GM12878 (cell line): Measurements from ENCODE around the gene NUAK2. TPM values are rescaled to one million over a fixed set of nuclear protein-coding genes. Genes with fewer than 3 reads are reported as not detected.

Experiments
- ATAC-seq: fragments of 200-7000 bp; cut with Tn5 transposase; 3 replicates; pipeline ENCODE4 v1.9.1; 2020; ENCODE audit warnings: mild to moderate bottlenecking, moderate library complexity
- BruUV-seq: library from RNA; stranded (reverse); fragments of 400-500 nt; replicated peaks from 2 replicates; lab custom pipeline; 2021; lab: Mats Ljungman, UMichigan
- CTCF ChIA-PET: fragments of 300-600 bp; sonication (Branson Sonifier 250); formaldehyde crosslinking; extraction: SDS; loops from one replicate; lab custom pipeline; 2021; ENCODE audit warnings: inconsistent platforms; lab: Yijun Ruan, JAX
- POLR2A ChIA-PET: fragments of 350-600 bp; formaldehyde crosslinking; extraction: SDS; loops from one replicate; lab custom pipeline; 2021; ENCODE audit warnings: inconsistent platforms; lab: Charles Lee
- RAD21 ChIA-PET: fragments of 300-600 bp; sonication (Branson Sonifier 250); formaldehyde crosslinking; loops from one replicate; lab custom pipeline; 2023; ENCODE audit warnings: antibody characterized with exemption; ENCODE audit not compliant: unreplicated experiment; lab: Charles Lee
- SMC1A ChIA-PET: fragments of 300-600 bp; sonication (Branson Sonifier 250); formaldehyde crosslinking; loops from one replicate; lab custom pipeline; 2023; ENCODE audit not compliant: unreplicated experiment, uncharacterized antibody; lab: Charles Lee
- DNase-seq: peaks from one replicate; pipeline ENCODE4 v3.0.0-alpha.2; 2011; ENCODE audit warnings: low read depth, low spot score
- FAIRE-seq: peaks from 3 replicates; lab custom pipeline; 2011; peaks lifted over from hg19 to GRCh38; lab: Jason Lieb, UNC
- H2AFZ ChIP-seq: 2 replicates; pipeline ENCODE4 v1.6.0; 2011; ENCODE audit warnings: low read depth, low read length, control low read depth; ENCODE audit not compliant: control insufficient read depth
- H3K27ac ChIP-seq: 2 replicates; pipeline ENCODE4 v1.5.1; 2011; ENCODE audit warnings: control low read depth; ENCODE audit not compliant: control insufficient read depth, insufficient read depth
- H3K27me3 ChIP-seq, 2 experiments: replicated peaks in 1 of 2; 2 replicates each; pipeline versions ENCODE4 v1.6.0 to v1.6.1; 2011; ENCODE audit warnings: low read length in 1 of 2; ENCODE audit not compliant: control insufficient read depth in 2 of 2, insufficient read depth in 2 of 2
- H3K36me3 ChIP-seq, 2 experiments: 2 replicates each; pipeline ENCODE4 v1.5.1; 2011; ENCODE audit warnings: low read length in 1 of 2; ENCODE audit not compliant: control insufficient read depth in 2 of 2, insufficient read depth in 2 of 2
- H3K4me1 ChIP-seq: 2 replicates; pipeline ENCODE4 v1.6.1; 2011; ENCODE audit warnings: mild to moderate bottlenecking, low read length, moderate library complexity, mixed read lengths; ENCODE audit not compliant: control insufficient read depth, insufficient read depth
- H3K4me2 ChIP-seq: 2 replicates; pipeline ENCODE4 v1.6.0; 2011; ENCODE audit warnings: control low read depth; ENCODE audit not compliant: control insufficient read depth, insufficient read depth
- H3K4me3 ChIP-seq: fragments of 200-600 bp; sonication (generic); 2 replicates; pipeline ENCODE4 v1.5.1; 2016
- H3K79me2 ChIP-seq: 2 replicates; pipeline ENCODE4 v1.6.0; 2011; ENCODE audit warnings: low read length; ENCODE audit not compliant: control insufficient read depth, insufficient read depth
- H3K9ac ChIP-seq: 2 replicates; pipeline ENCODE4 v1.8.0; 2011; ENCODE audit warnings: low read length, control low read depth, mixed read lengths; ENCODE audit not compliant: control insufficient read depth, insufficient read depth
- H3K9me3 ChIP-seq: replicated peaks from 3 replicates; pipeline ENCODE4 v1.5.1; 2011; ENCODE audit warnings: mild to moderate bottlenecking, low read length; ENCODE audit not compliant: control insufficient read depth, insufficient read depth
- H4K20me1 ChIP-seq: 2 replicates; pipeline ENCODE4 v1.6.0; 2011; ENCODE audit not compliant: control insufficient read depth, insufficient read depth
- BHLHE40 ChIP-seq, 2 experiments: fragments of 450-650 bp in 1 of 2; IDR thresholded peaks; 2 replicates each; pipeline ENCODE4 v1.6.1; 2011 to 2017; ENCODE audit warnings: low read depth in 2 of 2, borderline replicate concordance in 1 of 2, improper control_type of control experiment in 1 of 2, low read length in 1 of 2, mild to moderate bottlenecking in 1 of 2
- DPF2 ChIP-seq: fragments of 450-650 bp; IDR thresholded peaks from 2 replicates; pipeline ENCODE4 v1.6.1; 2017; ENCODE audit warnings: mild to moderate bottlenecking
- E2F8 ChIP-seq: fragments of 450-650 bp; IDR thresholded peaks from 2 replicates; pipeline ENCODE4 v1.6.1; 2018; ENCODE audit warnings: mild to moderate bottlenecking, low read depth, moderate library complexity; ENCODE audit not compliant: partially characterized antibody
- IKZF1 ChIP-seq: fragments of 450-650 bp; conservative IDR thresholded peaks from 2 replicates; pipeline ENCODE4 v1.6.1; 2017; ENCODE audit warnings: antibody characterized with exemption, mild to moderate bottlenecking
- IKZF2 ChIP-seq, 2 experiments: fragments of 450-650 bp; IDR thresholded peaks; 2 replicates each; pipeline ENCODE4 v1.6.1; 2017; ENCODE audit warnings: mild to moderate bottlenecking in 2 of 2, moderate library complexity in 2 of 2
- MEF2A ChIP-seq: IDR thresholded peaks from 2 replicates; pipeline ENCODE4 v1.6.1; 2011; ENCODE audit warnings: low read depth, mild to moderate bottlenecking, low read length, moderate library complexity; ENCODE audit not compliant: insufficient read depth
- NFXL1 ChIP-seq: fragments of 450-650 bp; IDR thresholded peaks from 2 replicates; pipeline ENCODE4 v1.6.1; 2017; ENCODE audit warnings: antibody characterized with exemption, mild to moderate bottlenecking, borderline replicate concordance
- RAD21 ChIP-seq: IDR thresholded peaks from 2 replicates; pipeline ENCODE4 v1.6.1; 2011; ENCODE audit warnings: mild to moderate bottlenecking, low read depth, low read length, moderate library complexity; ENCODE audit not compliant: insufficient read depth
- RAD51 ChIP-seq: fragments of 450-650 bp; IDR thresholded peaks from 2 replicates; pipeline ENCODE4 v1.6.1; 2016; ENCODE audit warnings: moderate library complexity, mild to moderate bottlenecking, inconsistent platforms
- RB1 ChIP-seq: fragments of 450-650 bp; formaldehyde crosslinking; IDR thresholded peaks from 2 replicates; pipeline ENCODE4 v1.6.1; 2017; ENCODE audit warnings: mild to moderate bottlenecking, borderline replicate concordance
- RELA ChIP-seq: fragments of 450-650 bp; IDR thresholded peaks from 2 replicates; pipeline ENCODE4 v1.8.0; 2014; ENCODE audit warnings: borderline replicate concordance; ENCODE audit not compliant: partially characterized antibody
- RUNX3 ChIP-seq: IDR thresholded peaks from 2 replicates; pipeline ENCODE4 v1.6.1; 2012; ENCODE audit warnings: low read length, inconsistent platforms
- SMC3 ChIP-seq: IDR thresholded peaks from 2 replicates; pipeline ENCODE4 v1.6.1; 2011; ENCODE audit warnings: low read length, improper control_type of control experiment, borderline replicate concordance
- ZNF24 ChIP-seq: fragments of 450-650 bp; IDR thresholded peaks from 2 replicates; pipeline ENCODE4 v1.6.1; 2017; ENCODE audit warnings: antibody characterized with exemption, mild to moderate bottlenecking
- ZNF274 ChIP-seq: IDR thresholded peaks from one replicate; pipeline ENCODE4 v1.8.0; 2011; ENCODE audit not compliant: insufficient read length, insufficient read depth
- WGBS: methylation state at CpG from one replicate; pipeline ENCODE4 v1.1.6; 2016; ENCODE audit warnings: low lambda C conversion rate; ENCODE audit not compliant: insufficient replicate concordance, insufficient coverage; ENCODE audit errors: missing lambda C conversion rate; 5-methylcytosine and 5-hydroxymethylcytosine counted together
- in situ Hi-C: fragments of 300-500 bp; cut with MboI; formaldehyde crosslinking; loops from 9 replicates; pipeline ENCODE4 v1.14.3; 2018; ENCODE audit warnings: mixed read lengths
- intact Hi-C: fragments of 100-400 bp; cut with micrococcal nuclease; formaldehyde crosslinking; loops from one replicate; pipeline ENCODE4 v1.14.2; 2022; ENCODE audit not compliant: unreplicated experiment
- polyA plus RNA-seq, 11 experiments: library from polyadenylated mRNA; depleted of rRNA in 4 of 11; unstranded in 6 of 11; stranded (reverse) in 5 of 11; fragments of >200 nt; fragmentation: Nextera tagmentation in 4 of 11; fragmentation: Illumina TruSeq in 1 of 11; extraction: Ambion mirVana in 4 of 11; extraction: Trizol in 1 of 11; gene quantifications; 1 replicate in 1 of 11; 2 replicates in 10 of 11; pipeline versions ENCODE4 v1.2.1 to v1.2.3, GENCODE V29; 2011 to 2016; ENCODE audit warnings: inconsistent platforms in 2 of 11, missing spikeins in 2 of 11, low read depth in 1 of 11
- total RNA-seq, 4 experiments: library from RNA; depleted of rRNA in 3 of 4; stranded (reverse); fragments of >200 nt in 3 of 4; fragmentation: Illumina TruSeq in 1 of 4; extraction: Trizol in 1 of 4; gene quantifications; 2 replicates each; pipeline versions ENCODE4 v1.2.1 to v1.2.3, GENCODE V29; 2013 to 2021
- TF ChIP-seq, protein P1 (sequence below): fragments of 450-650 bp; IDR thresholded peaks from 2 replicates; pipeline ENCODE4 v1.6.1; 2016; ENCODE audit warnings: mild to moderate bottlenecking
- TF ChIP-seq, protein P2 (sequence below): fragments of 450-650 bp; IDR thresholded peaks from 2 replicates; pipeline ENCODE4 v1.6.1; 2017; ENCODE audit warnings: mild to moderate bottlenecking

Gene NUAK2
- total and polyA plus RNA-seq, 10 of the 15 experiments (the other 5 are each of a cell fraction or from before 2014, with no cell fraction given), result 0.27 to 3.0 (median 1.2) TPM

DNA sequence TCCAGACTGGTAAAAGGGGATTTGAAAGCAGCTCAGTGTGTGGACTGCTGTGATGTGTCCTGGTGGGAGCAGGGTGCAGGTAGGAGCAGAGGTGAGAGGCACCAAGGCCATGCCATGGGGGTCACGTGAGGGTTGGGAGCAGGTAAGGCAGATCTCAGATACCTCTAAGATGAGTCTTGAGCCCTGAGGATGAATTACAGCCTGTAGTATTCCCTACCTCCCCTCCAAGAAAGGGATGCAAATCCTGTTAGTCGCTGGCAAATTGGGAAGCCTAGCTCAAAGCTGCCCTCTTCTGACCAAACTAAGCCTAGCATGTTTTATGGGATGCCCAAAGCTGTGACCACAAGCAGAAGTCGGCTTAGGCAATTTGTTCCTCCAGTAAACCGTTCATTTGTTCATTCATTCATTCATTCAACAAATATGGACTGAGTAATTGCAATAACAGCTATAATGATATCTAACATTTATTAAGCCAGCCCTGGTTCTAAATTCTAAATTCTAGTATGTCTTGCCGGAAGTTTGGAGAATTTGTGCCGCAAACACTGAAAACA is 3.9 kb upstream of the NUAK2 start (continued):
- TF ChIP-seq SMC3 (peak; percentile 97), ZNF274 (no peak), DPF2 (no peak), NFXL1 (no peak), RB1 (peak; percentile 45; the same call in 1 of the 2 replicates), RAD21 (peak; percentile 98)
- TF ChIP-seq, protein P1, sequence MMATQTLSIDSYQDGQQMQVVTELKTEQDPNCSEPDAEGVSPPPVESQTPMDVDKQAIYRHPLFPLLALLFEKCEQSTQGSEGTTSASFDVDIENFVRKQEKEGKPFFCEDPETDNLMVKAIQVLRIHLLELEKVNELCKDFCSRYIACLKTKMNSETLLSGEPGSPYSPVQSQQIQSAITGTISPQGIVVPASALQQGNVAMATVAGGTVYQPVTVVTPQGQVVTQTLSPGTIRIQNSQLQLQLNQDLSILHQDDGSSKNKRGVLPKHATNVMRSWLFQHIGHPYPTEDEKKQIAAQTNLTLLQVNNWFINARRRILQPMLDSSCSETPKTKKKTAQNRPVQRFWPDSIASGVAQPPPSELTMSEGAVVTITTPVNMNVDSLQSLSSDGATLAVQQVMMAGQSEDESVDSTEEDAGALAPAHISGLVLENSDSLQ, result no peak
- TF ChIP-seq, all 136 proteins: peak for 19

GRCh38 chr1:205324781-205325180 is 3.2 kb upstream of the NUAK2 start:
- 2% methylated on average over 6 of the region's 6 CpGs for WGBS
- ATAC-seq (peak; percentile 11; the same call in 2 of the 3 replicates), DNase-seq (no peak), FAIRE-seq (no peak)
- Histone ChIP-seq H3K36me3 (no peaks in the 10 kb centered on the region), H3K79me2 (no peaks in the 10 kb centered on the region), H3K4me1 (peaks cover 9% of the 10 kb centered on the region), H3K4me2 (no peak overlapping the region), H3K9ac (no peak overlapping the region), H3K27me3 (peaks cover 2 to 8% of the 10 kb centered on the region in 2 experiments), H4K20me1 (no peaks in the 10 kb centered on the region), H3K4me3 (no peak overlapping the region), H3K27ac (no peak overlapping the region), H2AFZ (no peak overlapping the region), H3K9me3 (no peaks in the 10 kb centered on the region; the same call in 2 of the 3 replicates)
- ChIA-PET SMC1A (interaction anchor here (0.6 to 35.1 kb wide), 38 partner anchors 9 to 307 kb away, joined by 3 to 1445 read pairs (median 4); partner anchors contain the start of genes ELK4 and TMCC2), CTCF (interaction anchor here (0.5 to 59.5 kb wide), 36 partner anchors 8 to 1944 kb away, joined by 3 to 2333 read pairs (median 5); partner anchors contain the start of gene TMCC2), POLR2A (interaction anchor here (0.8 to 8.0 kb wide), 8 partner anchors 10 to 87 kb away, joined by 3 to 91 read pairs (median 6); no protein-coding TSS in a partner anchor), RAD21 (interaction anchor here (0.6 to 23.9 kb wide), 30 partner anchors 9 to 269 kb away, joined by 3 to 892 read pairs (median 6); partner anchors contain the start of gene TMCC2)
- in situ Hi-C loops, result loop anchor here (5.0 kb wide), 1 partner anchor 42 kb away; no protein-coding TSS in a partner anchor
- no TSS peak for BruUV-seq
- intact Hi-C loops, result loop anchor here (1.0 kb wide), 2 partner anchors 36 to 51 kb away; no protein-coding TSS in a partner anchor
- no peak for TF ChIP-seq RUNX3
- TF ChIP-seq, protein P2, sequence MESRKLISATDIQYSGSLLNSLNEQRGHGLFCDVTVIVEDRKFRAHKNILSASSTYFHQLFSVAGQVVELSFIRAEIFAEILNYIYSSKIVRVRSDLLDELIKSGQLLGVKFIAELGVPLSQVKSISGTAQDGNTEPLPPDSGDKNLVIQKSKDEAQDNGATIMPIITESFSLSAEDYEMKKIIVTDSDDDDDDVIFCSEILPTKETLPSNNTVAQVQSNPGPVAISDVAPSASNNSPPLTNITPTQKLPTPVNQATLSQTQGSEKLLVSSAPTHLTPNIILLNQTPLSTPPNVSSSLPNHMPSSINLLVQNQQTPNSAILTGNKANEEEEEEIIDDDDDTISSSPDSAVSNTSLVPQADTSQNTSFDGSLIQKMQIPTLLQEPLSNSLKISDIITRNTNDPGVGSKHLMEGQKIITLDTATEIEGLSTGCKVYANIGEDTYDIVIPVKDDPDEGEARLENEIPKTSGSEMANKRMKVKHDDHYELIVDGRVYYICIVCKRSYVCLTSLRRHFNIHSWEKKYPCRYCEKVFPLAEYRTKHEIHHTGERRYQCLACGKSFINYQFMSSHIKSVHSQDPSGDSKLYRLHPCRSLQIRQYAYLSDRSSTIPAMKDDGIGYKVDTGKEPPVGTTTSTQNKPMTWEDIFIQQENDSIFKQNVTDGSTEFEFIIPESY, result no peak
- no peak for TF ChIP-seq ZNF24
- TF ChIP-seq IKZF1, result 0 out of 2 replicates have a peak, but pooled peaks have one; percentile 58
- peak; percentile 29; the same call in 1 of the 2 replicates for TF ChIP-seq RAD51
- 0 out of 4 replicates have a peak, but pooled peaks of 1 of the 2 experiments have one; percentile 3 for TF ChIP-seq BHLHE40 (IDR thresholded peaks at IDR 0.05; ENCODE audit: borderline replicate concordance in 1 of 2, low read depth in 2 of 2, low read length in 1 of 2)
- peak; percentile 19 for TF ChIP-seq RELA
- TF ChIP-seq IKZF2 (IDR thresholded peaks at IDR 0.05), result no peak; a peak in 1 of 4 replicates
- TF ChIP-seq E2F8, result no peak
- TF ChIP-seq MEF2A, result no peak
